Stimulated activated CD8-positive, alpha-beta memory T cell treated with anti-CD3 and anti-CD28 coated beads, Interleukin-2, amount 100 ng/mL, for 1 hour (primary cell): Measurements from ENCODE around the gene TRIB2.

Source experiments
- DNase-seq, 2 donors: peaks; one replicate each; pipeline ENCODE4 v3.0.0-alpha.2; 2020; ENCODE audit warnings: low read depth in 2 of 2

The TRIB2 gene

DNA sequence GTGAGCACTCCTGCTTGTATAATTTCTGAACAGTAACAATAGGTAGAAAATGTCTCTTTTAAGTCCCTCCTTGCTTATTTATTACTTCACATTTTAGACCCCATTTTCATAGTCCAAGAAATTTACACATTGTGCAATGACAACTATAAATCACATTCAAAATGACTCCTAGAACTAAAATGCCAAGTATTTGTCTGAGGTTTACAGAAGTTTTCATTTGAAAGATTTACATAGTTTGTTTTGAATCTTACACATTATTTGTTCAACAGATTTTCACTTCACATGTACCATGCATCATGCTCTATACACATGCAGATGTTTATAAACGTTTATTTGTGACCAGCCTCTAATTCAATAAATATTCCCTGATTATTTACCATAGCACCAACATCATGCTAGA lies 15.7 kb upstream of the TRIB2 start:
- DNase-seq, result no peak

DNA sequence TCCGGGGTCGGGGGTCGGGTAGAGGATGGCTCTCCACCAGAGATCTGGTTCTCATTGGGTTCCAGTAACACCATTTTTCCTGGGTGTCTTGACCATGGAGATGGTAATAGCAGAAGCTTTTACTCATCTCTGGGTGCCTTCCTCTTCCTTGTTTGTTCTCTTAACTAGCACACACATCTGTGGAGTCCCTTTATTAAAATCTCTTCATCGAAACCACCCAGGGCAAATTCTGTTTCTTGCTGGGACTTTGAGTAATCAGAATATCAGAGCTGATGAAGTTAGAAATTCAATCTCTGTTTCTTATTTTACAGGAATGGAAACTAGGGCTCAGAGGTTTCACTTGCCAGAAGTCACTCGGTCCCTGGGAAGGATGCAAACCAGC lies 15.0 kb upstream of the TRIB2 start:
- no peak for DNase-seq

DNA sequence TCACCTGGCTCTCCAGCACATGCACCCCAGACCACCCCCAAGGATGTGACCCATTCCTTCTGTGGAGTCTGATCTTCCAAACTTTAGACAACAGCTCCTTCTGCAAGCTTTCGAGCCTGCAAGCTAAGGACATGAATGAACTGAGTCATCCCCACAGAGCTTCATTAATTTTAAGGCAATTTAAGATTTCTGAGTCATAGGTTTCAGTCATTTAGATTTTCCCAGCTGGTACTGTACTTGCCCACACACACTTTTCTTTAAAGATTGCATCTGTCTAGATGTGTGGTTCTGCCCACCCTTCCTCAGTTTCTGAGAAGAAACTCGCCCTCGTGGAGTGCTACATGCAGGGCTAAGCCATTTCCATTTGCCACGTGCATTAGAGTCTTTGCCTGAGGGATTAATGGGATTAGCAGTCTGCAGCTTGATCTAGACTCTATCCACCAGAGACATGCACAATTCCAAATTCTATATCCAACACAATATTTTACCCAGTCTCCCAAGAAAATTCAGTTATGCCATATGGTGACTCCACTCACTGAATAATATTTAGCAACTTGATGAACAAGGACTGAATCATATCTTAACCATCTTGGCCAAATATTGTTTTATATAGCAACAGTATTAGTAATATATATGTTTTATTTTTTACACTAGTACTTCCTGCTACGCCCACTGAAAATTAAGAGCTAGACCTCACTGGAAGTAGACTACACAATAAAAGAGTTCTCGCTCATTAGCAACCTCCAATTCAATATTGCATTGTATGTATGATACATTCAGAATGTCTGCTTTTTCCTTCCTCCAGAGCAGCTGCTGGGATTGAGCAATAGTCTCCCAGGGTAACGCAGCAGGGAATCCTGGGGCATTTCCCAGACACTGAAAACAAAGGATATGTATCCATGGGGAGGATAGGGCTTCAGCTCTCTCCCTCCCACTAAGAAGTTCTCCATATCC lies 14.3 kb upstream of the TRIB2 start:
- no peak for DNase-seq

- no peak for DNase-seq
These were observed 12.4 kb upstream of the TRIB2 start for GRCh38 chr2:12704378-12704777.

DNA sequence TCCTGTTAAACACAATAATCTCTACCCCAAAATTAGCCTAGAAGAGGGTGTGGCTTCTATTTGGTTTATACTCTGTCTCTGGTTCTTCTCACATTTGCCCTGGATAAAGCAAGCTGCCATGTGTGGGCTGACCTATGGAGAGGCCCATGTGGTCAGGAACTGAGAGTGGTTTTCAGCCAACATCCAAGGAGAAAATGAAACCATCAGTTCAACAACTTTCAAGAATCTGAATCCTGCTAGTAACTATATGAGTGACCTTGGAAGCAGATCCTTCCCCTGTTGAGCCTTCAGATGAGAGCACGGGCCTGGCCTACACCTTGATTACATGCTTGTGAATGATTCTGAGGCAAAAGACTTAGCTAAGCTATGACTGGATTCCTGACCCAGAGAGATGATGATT lies 11.5 kb upstream of the TRIB2 start:
- no peak for DNase-seq

DNA sequence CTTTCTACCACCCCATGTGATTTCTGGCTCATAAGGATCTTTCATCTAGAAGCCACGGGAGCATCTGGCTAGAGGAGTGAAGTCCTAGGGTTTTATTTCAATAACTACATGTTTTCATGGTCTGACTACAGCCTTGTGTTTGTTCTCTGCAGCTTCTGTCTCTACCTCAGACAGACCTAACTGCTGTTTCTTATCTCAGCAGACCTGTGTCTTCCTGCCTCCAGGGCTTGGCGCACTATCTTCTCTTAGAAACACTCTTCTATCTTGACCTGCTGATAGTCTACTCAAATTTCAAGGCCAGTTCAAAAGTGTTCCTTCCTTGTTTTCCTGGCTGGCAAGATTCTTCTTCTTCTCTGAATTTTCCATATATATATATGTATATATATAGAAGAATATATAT lies 11.0 kb upstream of the TRIB2 start:
- DNase-seq, result no peak

- DNase-seq, result no peak
These were observed 8.1 kb upstream of the TRIB2 start for GRCh38 chr2:12708508-12709206.

- no peak for DNase-seq
These were observed 7.6 kb upstream of the TRIB2 start for GRCh38 chr2:12709207-12709522.

- no peak for DNase-seq
These were observed 6.4 kb upstream of the TRIB2 start for GRCh38 chr2:12710301-12710700.

GRCh38 chr2:12711339-12711738 lies 5.4 kb upstream of the TRIB2 start:
- DNase-seq, result no peak

DNA sequence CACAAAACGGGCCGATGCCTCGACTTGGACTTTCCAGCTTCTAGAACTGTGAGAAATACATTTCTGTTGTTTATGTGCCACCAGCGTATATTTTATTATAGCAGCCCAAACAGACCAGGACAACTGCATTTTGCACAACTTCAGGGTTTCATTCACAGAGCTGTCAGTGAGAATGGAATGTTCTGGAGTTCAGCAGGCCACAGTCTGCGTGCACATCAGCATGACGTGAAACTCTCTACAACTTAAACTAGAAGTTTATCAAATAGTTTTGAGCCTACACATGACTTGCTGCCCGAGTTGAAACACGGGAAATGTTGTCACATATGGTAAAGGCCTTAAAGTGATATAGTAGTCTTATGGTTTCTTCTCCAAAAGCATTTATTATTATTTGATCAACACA lies 3.9 kb upstream of the TRIB2 start:
- no peak for DNase-seq

- no peak for DNase-seq
These were observed 2.1 kb upstream of the TRIB2 start for GRCh38 chr2:12714391-12715221.

GRCh38 chr2:12715258-12716031 lies 1.3 kb upstream of the TRIB2 start:
- no peak for DNase-seq

DNA sequence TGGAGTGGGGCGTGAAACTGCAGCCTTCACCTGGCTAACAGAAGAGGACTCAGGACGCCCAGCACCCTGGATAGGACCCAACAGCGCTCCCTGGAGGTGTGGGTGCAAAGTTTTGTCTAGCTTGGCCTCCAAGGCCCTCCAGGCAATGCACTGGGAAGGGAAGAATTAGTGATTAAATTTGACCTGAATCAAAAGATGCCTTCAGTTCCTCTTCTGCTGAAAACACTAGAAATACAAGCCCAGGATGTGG lies 779 bp upstream of the TRIB2 start:
- DNase-seq, result peak; percentile 45 to 64

DNA sequence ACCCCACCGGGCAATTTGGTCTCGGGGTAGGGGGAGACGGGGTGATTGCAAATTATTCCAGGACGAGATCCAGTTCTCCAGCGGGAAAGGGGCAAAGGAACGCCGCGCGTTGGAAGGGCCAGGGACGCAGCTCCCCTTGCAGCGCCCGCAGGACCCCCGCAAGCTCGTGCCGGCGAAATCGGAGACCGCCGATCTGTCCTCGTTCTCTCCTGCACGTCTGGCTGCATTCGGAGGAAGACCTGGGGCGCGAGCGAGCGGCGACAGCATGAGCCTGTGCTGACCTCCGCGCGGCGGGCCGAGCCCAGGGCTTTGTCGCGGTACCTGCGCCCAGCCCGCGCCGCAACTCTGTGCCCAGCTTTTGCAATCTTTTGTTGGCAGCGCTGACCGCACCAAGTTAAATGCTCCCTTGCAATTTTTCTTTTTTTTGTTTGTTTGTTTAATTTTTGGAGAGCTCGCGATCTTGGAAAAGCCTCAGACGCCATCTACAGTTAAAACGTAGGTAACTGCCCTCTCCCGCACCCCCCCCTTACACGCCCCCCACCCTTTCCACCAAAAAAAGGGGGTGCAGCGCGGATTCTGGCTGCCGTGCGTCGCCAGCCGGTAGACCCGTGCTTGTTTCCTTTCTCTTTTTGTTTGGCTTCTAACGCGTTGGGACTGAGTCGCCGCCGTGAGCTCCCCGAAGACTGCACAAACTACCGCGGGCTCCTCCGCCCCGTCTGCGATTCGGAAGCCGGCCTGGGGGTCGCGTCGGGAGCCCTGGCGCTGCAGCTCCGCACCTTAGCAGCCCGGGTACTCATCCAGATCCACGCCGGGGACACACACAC lies 667 bp downstream of the TRIB2 start:
- no peak for DNase-seq

DNA sequence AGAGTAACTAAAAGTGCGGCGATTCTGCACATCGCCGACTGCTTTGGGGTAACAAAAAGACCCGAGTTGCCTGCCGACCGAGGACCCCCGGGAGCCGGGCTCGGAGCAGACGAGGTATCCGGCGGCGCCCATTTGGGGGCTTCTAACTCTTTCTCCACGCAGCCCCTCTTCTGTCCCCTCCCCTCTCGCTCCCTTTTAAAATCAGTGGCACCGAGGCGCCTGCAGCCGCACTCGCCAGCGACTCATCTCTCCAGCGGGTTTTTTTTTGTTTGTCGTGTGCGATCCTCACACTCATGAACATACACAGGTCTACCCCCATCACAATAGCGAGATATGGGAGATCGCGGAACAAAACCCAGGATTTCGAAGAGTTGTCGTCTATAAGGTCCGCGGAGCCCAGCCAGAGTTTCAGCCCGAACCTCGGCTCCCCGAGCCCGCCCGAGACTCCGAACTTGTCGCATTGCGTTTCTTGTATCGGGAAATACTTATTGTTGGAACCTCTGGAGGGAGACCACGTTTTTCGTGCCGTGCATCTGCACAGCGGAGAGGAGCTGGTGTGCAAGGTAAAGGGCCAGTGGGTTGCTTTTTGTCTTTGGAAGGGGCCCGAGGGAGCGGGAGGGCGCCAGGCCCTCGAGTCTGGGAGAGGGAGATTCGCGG lies 1.4 kb downstream of the TRIB2 start:
- DNase-seq, result no peak

DNA sequence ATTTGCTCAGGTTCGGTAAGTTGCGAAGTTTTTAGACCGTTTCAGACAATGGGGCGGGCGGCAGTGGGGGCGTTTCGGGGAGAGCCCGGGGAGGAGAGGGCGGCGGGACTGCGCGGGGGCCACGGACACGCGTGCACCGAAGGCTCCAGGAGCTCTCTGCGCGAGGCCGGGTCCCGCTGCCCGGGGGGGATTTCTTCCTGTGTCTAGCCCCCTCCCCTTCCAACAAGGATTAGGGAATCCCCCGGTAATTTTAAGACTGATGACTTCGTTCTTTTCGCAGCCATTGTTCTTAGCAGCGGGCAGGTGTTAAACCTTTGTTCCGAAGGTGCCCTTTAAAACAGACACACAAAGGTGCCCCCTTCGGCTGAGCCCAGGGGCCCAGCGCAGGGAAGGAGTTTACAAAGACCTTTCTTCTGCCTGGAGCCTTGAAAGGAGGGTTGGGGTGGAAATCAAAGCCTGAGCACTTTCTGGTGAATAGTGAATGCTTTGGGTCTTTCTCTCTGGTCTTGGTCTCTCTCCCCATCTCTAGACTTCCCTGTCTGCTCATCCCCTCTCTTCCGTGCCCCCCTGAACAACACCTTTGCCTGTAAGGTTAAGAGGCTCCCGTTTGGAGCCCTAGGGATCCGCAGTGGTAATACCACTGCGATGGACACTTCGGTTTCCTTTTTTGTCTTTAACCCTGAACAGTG lies 2.1 kb downstream of the TRIB2 start:
- no peak for DNase-seq

GRCh38 chr2:12719400-12720277 lies 2.9 kb downstream of the TRIB2 start:
- no peak for DNase-seq

- no peak for DNase-seq
These were observed 3.5 kb downstream of the TRIB2 start for GRCh38 chr2:12720278-12720620.
